K562 (cell line): ENCODE measurements around the gene UNC5B.
"Not testable (repeated sequence)": the region's sequence is repeated elsewhere in the genome, so short reads cannot be mapped to it uniquely, and the experiment has no call there.

Source experiments
- CBX5 ChIP-seq: IDR thresholded peaks from 2 replicates; pipeline ENCODE4 v1.6.1; 2014; ENCODE audit warnings: low read depth, borderline replicate concordance
- CTCF ChIP-seq, 3 experiments: IDR thresholded peaks in 2 of 3; conservative IDR thresholded peaks in 1 of 3; 2 replicates each; pipeline ENCODE4 v1.5.1; 2011 to 2012; ENCODE audit warnings: low read length in 3 of 3, mild to moderate bottlenecking in 3 of 3, control low read depth in 2 of 3, improper control_type of control experiment in 1 of 3, inconsistent platforms in 1 of 3, low read depth in 1 of 3, mixed read lengths in 1 of 3, moderate library complexity in 1 of 3; ENCODE audit not compliant: insufficient read depth in 2 of 3
- EHMT2 ChIP-seq: fragments of 450-650 bp; IDR thresholded peaks from 2 replicates; pipeline ENCODE4 v1.6.1; 2018; ENCODE audit warnings: antibody characterized with exemption
- JUN ChIP-seq, 2 experiments: sonication (generic) in 1 of 2; formaldehyde crosslinking in 1 of 2; IDR thresholded peaks; 2 replicates each; pipeline versions ENCODE4 v1.6.1 to v1.8.0; 2012 to 2022; ENCODE audit warnings: borderline replicate concordance in 2 of 2, mild to moderate bottlenecking in 2 of 2, improper control_type of control experiment in 1 of 2, low read depth in 1 of 2, low read length in 1 of 2, missing genetic modification reagents in 1 of 2
- NFYB ChIP-seq: IDR thresholded peaks from 2 replicates; pipeline ENCODE4 v1.6.1; 2011; ENCODE audit warnings: mild to moderate bottlenecking, moderate library complexity; ENCODE audit not compliant: insufficient read length; ENCODE audit errors: extremely low read depth
- PKNOX1 ChIP-seq: fragments of 450-650 bp; IDR thresholded peaks from 2 replicates; pipeline ENCODE4 v1.6.1; 2016
- RCOR1 ChIP-seq, 2 experiments: IDR thresholded peaks; 2 replicates each; pipeline ENCODE4 v1.6.1; 2012; ENCODE audit warnings: low read depth in 2 of 2, low read length in 2 of 2, borderline replicate concordance in 1 of 2, improper control_type of control experiment in 1 of 2
- SRF ChIP-seq, 2 experiments: fragments of 250-450, 450-650 bp in 1 of 2; sonication (Bioruptor Pico) in 1 of 2; sonication (generic) in 1 of 2; formaldehyde crosslinking; IDR thresholded peaks; 2 replicates each; pipeline versions ENCODE4 v1.5.0 to v1.5.1; 2020 to 2022; ENCODE audit warnings: mild to moderate bottlenecking in 1 of 2, missing genetic modification reagents in 1 of 2
- TCF3 ChIP-seq: sonication (generic); formaldehyde crosslinking; IDR thresholded peaks from 2 replicates; pipeline ENCODE4 v1.4.0; 2020; ENCODE audit warnings: mild to moderate bottlenecking, missing genetic modification reagents
- TGIF2 ChIP-seq: sonication (generic); formaldehyde crosslinking; IDR thresholded peaks from 2 replicates; pipeline ENCODE4 v1.8.1; 2022; ENCODE audit warnings: mild to moderate bottlenecking, missing genetic modification reagents, moderate library complexity
- ZBTB1 ChIP-seq: sonication (generic); formaldehyde crosslinking; IDR thresholded peaks from 2 replicates; pipeline ENCODE4 v1.8.1; 2023; ENCODE audit warnings: missing genetic modification reagents, low read depth, mild to moderate bottlenecking, borderline replicate concordance
- ZFPM2 ChIP-seq: fragments of 250-450 bp; sonication (Bioruptor Pico); IDR thresholded peaks from 2 replicates; pipeline ENCODE4 v1.5.1; 2022; ENCODE audit warnings: mild to moderate bottlenecking

- TF ChIP-seq CTCF (IDR thresholded peaks at IDR 0.05 in 2 of 3, conservative IDR thresholded peaks at IDR 0.05 in 1 of 3; ENCODE audit: insufficient read depth in 2 of 3, low read depth in 1 of 3, low read length in 3 of 3); RCOR1 (IDR thresholded peaks at IDR 0.05; ENCODE audit: borderline replicate concordance in 1 of 2, low read depth in 2 of 2, low read length in 2 of 2); TGIF2 (CRISPR knock-in tag); ZBTB1; JUN (IDR thresholded peaks at IDR 0.05; ENCODE audit: borderline replicate concordance, low read depth, low read length); JUN (CRISPR knock-in tag; IDR thresholded peaks at IDR 0.05; ENCODE audit: borderline replicate concordance); SRF (CRISPR knock-in tag; IDR thresholded peaks at IDR 0.05); ZFPM2; TCF3 (CRISPR knock-in tag); CBX5; NFYB; EHMT2; PKNOX1: not testable (repeated sequence)
These were observed 84.4 kb downstream of the UNC5B start for GRCh38 chr10:71296811-71297210.
